ENCODE measurements around the gene PID1. TPM values are rescaled to one million over a fixed set of nuclear protein-coding genes. Genes with fewer than 3 reads are reported as not detected.

The PID1 gene
- total RNA-seq, 1 experiment from 2014 or later = 2.6 TPM

GRCh38 chr2:229111744-229112143 lies 159.3 kb downstream of the PID1 start (continued):
- no peak for TF ChIP-seq AR (CRISPR knock-in tag; IDR thresholded peaks at IDR 0.05)
- TF ChIP-seq, protein P1, sequence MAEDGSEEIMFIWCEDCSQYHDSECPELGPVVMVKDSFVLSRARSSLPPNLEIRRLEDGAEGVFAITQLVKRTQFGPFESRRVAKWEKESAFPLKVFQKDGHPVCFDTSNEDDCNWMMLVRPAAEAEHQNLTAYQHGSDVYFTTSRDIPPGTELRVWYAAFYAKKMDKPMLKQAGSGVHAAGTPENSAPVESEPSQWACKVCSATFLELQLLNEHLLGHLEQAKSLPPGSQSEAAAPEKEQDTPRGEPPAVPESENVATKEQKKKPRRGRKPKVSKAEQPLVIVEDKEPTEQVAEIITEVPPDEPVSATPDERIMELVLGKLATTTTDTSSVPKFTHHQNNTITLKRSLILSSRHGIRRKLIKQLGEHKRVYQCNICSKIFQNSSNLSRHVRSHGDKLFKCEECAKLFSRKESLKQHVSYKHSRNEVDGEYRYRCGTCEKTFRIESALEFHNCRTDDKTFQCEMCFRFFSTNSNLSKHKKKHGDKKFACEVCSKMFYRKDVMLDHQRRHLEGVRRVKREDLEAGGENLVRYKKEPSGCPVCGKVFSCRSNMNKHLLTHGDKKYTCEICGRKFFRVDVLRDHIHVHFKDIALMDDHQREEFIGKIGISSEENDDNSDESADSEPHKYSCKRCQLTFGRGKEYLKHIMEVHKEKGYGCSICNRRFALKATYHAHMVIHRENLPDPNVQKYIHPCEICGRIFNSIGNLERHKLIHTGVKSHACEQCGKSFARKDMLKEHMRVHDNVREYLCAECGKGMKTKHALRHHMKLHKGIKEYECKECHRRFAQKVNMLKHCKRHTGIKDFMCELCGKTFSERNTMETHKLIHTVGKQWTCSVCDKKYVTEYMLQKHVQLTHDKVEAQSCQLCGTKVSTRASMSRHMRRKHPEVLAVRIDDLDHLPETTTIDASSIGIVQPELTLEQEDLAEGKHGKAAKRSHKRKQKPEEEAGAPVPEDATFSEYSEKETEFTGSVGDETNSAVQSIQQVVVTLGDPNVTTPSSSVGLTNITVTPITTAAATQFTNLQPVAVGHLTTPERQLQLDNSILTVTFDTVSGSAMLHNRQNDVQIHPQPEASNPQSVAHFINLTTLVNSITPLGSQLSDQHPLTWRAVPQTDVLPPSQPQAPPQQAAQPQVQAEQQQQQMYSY (CRISPR knock-in tag; IDR thresholded peaks at IDR 0.05) = no peak
- no peak for TF ChIP-seq ZNF138 (CRISPR knock-in tag; conservative IDR thresholded peaks at IDR 0.05)
- TF ChIP-seq, protein P2, sequence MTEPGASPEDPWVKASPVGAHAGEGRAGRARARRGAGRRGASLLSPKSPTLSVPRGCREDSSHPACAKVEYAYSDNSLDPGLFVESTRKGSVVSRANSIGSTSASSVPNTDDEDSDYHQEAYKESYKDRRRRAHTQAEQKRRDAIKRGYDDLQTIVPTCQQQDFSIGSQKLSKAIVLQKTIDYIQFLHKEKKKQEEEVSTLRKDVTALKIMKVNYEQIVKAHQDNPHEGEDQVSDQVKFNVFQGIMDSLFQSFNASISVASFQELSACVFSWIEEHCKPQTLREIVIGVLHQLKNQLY (CRISPR knock-in tag; IDR thresholded peaks at IDR 0.05) = no peak
- no peak for TF ChIP-seq ERG (CRISPR knock-in tag; IDR thresholded peaks at IDR 0.05)
- TF ChIP-seq NR3C1 (CRISPR knock-in tag; conservative IDR thresholded peaks at IDR 0.05; ENCODE audit: low read depth) = no peak
- TF ChIP-seq, protein P3, sequence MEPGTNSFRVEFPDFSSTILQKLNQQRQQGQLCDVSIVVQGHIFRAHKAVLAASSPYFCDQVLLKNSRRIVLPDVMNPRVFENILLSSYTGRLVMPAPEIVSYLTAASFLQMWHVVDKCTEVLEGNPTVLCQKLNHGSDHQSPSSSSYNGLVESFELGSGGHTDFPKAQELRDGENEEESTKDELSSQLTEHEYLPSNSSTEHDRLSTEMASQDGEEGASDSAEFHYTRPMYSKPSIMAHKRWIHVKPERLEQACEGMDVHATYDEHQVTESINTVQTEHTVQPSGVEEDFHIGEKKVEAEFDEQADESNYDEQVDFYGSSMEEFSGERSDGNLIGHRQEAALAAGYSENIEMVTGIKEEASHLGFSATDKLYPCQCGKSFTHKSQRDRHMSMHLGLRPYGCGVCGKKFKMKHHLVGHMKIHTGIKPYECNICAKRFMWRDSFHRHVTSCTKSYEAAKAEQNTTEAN (CRISPR knock-in tag; IDR thresholded peaks at IDR 0.05) = no peak
- TF ChIP-seq ZBTB21 (CRISPR knock-in tag; IDR thresholded peaks at IDR 0.05; ENCODE audit: borderline replicate concordance) = no peak
- no peak for TF ChIP-seq CDX4 (CRISPR knock-in tag; IDR thresholded peaks at IDR 0.05; ENCODE audit: borderline replicate concordance)

GRCh38 chr2:229109195-229109594 lies 161.9 kb downstream of the PID1 start:
- H3K4me1 Mint-ChIP-seq = peaks cover 8% of the 10 kb centered on the region; the same call in 1 of the 2 replicates
- POLR2A ChIA-PET = no interaction called here
- CTCF ChIA-PET = no interaction called here
- ATAC-seq (no peak), DNase-seq (ENCODE audit: low spot score) (no peak)
- H3K4me3 Mint-ChIP-seq = no peak overlapping the region
- TF ChIP-seq PREB (CRISPR knock-in tag; IDR thresholded peaks at IDR 0.05; ENCODE audit: borderline replicate concordance) (no peak), ESRRA (CRISPR knock-in tag; IDR thresholded peaks at IDR 0.05; ENCODE audit: borderline replicate concordance) (no peak), ELF4 (CRISPR knock-in tag; IDR thresholded peaks at IDR 0.05; ENCODE audit: low read depth) (no peak), FOXP1 (CRISPR knock-in tag; IDR thresholded peaks at IDR 0.05; ENCODE audit: borderline replicate concordance) (no peak), FOXJ3 (CRISPR knock-in tag; IDR thresholded peaks at IDR 0.05; ENCODE audit: borderline replicate concordance) (no peak), ATF3 (CRISPR knock-in tag; conservative IDR thresholded peaks at IDR 0.05) (no peak), CDX4 (CRISPR knock-in tag; IDR thresholded peaks at IDR 0.05; ENCODE audit: borderline replicate concordance) (no peak), KAT7 (CRISPR knock-in tag; IDR thresholded peaks at IDR 0.05; ENCODE audit: borderline replicate concordance) (no peak)
- TF ChIP-seq, protein P4, sequence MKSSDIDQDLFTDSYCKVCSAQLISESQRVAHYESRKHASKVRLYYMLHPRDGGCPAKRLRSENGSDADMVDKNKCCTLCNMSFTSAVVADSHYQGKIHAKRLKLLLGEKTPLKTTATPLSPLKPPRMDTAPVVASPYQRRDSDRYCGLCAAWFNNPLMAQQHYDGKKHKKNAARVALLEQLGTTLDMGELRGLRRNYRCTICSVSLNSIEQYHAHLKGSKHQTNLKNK (CRISPR knock-in tag; IDR thresholded peaks at IDR 0.05) = no peak
- TF ChIP-seq, protein P5, sequence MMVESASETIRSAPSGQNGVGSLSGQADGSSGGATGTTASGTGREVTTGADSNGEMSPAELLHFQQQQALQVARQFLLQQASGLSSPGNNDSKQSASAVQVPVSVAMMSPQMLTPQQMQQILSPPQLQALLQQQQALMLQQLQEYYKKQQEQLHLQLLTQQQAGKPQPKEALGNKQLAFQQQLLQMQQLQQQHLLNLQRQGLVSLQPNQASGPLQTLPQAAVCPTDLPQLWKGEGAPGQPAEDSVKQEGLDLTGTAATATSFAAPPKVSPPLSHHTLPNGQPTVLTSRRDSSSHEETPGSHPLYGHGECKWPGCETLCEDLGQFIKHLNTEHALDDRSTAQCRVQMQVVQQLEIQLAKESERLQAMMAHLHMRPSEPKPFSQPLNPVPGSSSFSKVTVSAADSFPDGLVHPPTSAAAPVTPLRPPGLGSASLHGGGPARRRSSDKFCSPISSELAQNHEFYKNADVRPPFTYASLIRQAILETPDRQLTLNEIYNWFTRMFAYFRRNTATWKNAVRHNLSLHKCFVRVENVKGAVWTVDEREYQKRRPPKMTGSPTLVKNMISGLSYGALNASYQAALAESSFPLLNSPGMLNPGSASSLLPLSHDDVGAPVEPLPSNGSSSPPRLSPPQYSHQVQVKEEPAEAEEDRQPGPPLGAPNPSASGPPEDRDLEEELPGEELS (CRISPR knock-in tag; IDR thresholded peaks at IDR 0.05) = no peak
- no peaks in the 10 kb centered on the region for H3K27me3 Mint-ChIP-seq (ENCODE audit: low read depth)
- no peaks in the 10 kb centered on the region for H3K36me3 Mint-ChIP-seq
- peaks cover 11% of the 10 kb centered on the region; the same call in 1 of the 2 replicates for H3K9me3 Mint-ChIP-seq
- no peak overlapping the region for H3K27ac Mint-ChIP-seq
